NB4 (cell line): Measurements from ENCODE around the gene TMC2.

Experiments
- DNase-seq: peaks from one replicate; pipeline ENCODE4 v3.0.0; 2010; ENCODE audit warnings: low read depth
- H3K4me3 ChIP-seq: one replicate; pipeline ENCODE4 v1.5.1; 2011; ENCODE audit warnings: mild to moderate bottlenecking, low read depth, low read length, moderate library complexity
- CTCF ChIP-seq: IDR thresholded peaks from one replicate; pipeline ENCODE4 v1.5.1; 2012; ENCODE audit warnings: low read depth, low read length
- MAX ChIP-seq: IDR thresholded peaks from 2 replicates; pipeline ENCODE4 v1.6.1; 2011; ENCODE audit warnings: low read depth, low read length
- MYC ChIP-seq: IDR thresholded peaks from 2 replicates; pipeline ENCODE4 v1.6.1; 2011; ENCODE audit warnings: low read depth, low read length
- POLR2A ChIP-seq: IDR thresholded peaks from 2 replicates; pipeline ENCODE4 v1.6.1; 2011; ENCODE audit warnings: mild to moderate bottlenecking; ENCODE audit not compliant: insufficient read length; ENCODE audit errors: extremely low read depth

Gene TMC2

GRCh38 chr20:2544211-2544610 lies 7.8 kb downstream of the TMC2 start:
- no peak for DNase-seq
- no peak overlapping the region for H3K4me3 ChIP-seq
- TF ChIP-seq CTCF (no peak), MAX (no peak), POLR2A (no peak), MYC (no peak)

GRCh38 chr20:2545594-2545993 lies 9.2 kb downstream of the TMC2 start:
- no peak overlapping the region for H3K4me3 ChIP-seq
- TF ChIP-seq MYC, result no peak
- no peak for DNase-seq

- no peak overlapping the region for H3K4me3 ChIP-seq
- no peak for DNase-seq
- TF ChIP-seq POLR2A, result no peak
- TF ChIP-seq CTCF, result no peak
- no peak for TF ChIP-seq MYC
- TF ChIP-seq MAX, result no peak
These were observed 21.7 kb downstream of the TMC2 start for GRCh38 chr20:2557873-2558580.

GRCh38 chr20:2558581-2559278 lies 22.4 kb downstream of the TMC2 start:
- no peak for TF ChIP-seq MAX
- no peak for TF ChIP-seq MYC
- TF ChIP-seq POLR2A, result no peak
- TF ChIP-seq CTCF, result no peak
- DNase-seq, result no peak
- H3K4me3 ChIP-seq, result no peak overlapping the region

- H3K4me3 ChIP-seq, result no peak overlapping the region
- no peak for DNase-seq
- TF ChIP-seq CTCF, result no peak
- TF ChIP-seq POLR2A, result no peak
- no peak for TF ChIP-seq MYC
- TF ChIP-seq MAX, result no peak
These were observed 22.9 kb downstream of the TMC2 start for GRCh38 chr20:2559279-2559626.

GRCh38 chr20:2559651-2560050 lies 23.3 kb downstream of the TMC2 start:
- no peak for DNase-seq
- TF ChIP-seq POLR2A (no peak), CTCF (no peak), MYC (no peak), MAX (no peak)

More at GRCh38 chr20:2559651-2560050, 23.3 kb downstream of the TMC2 start:
- H3K4me3 ChIP-seq, result no peak overlapping the region
